ENCODE measurements around the gene ULK4.

ULK4 gene

DNA sequence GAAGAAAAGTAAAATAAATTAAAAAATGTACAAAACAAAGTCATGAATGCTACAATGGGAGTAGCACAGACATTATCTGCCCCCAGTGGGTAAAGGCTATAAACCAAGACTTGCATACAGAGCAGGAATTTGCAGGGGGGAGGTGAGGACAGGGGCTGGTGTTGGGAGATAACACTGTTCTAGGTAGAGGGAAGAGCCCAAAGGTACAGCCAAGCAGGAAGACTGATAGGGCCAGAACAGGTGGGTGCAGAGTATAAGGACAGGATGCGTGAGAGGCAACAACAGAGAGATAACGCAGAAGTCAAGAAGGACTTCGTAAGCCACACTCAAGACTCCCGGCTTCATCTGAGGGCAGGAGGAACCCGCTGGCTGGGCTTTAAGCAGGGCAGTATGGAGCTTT lies 616.1 kb downstream of the ULK4 start:
- DNase-seq (ENCODE audit: low spot score): no peak
- in situ Hi-C loops (cut with MboI; ENCODE audit: low sequenced_read_pairs, unreplicated experiment): no loop called here
- TF ChIP-seq, protein P1, sequence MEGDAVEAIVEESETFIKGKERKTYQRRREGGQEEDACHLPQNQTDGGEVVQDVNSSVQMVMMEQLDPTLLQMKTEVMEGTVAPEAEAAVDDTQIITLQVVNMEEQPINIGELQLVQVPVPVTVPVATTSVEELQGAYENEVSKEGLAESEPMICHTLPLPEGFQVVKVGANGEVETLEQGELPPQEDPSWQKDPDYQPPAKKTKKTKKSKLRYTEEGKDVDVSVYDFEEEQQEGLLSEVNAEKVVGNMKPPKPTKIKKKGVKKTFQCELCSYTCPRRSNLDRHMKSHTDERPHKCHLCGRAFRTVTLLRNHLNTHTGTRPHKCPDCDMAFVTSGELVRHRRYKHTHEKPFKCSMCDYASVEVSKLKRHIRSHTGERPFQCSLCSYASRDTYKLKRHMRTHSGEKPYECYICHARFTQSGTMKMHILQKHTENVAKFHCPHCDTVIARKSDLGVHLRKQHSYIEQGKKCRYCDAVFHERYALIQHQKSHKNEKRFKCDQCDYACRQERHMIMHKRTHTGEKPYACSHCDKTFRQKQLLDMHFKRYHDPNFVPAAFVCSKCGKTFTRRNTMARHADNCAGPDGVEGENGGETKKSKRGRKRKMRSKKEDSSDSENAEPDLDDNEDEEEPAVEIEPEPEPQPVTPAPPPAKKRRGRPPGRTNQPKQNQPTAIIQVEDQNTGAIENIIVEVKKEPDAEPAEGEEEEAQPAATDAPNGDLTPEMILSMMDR (IDR thresholded peaks at IDR 0.05; ENCODE audit: borderline replicate concordance, control extremely low read depth, extremely low read depth, insufficient read depth, missing control alignments): no peak

- TF ChIP-seq, protein P1 (IDR thresholded peaks at IDR 0.05; ENCODE audit: borderline replicate concordance, control extremely low read depth, extremely low read depth, insufficient read depth, missing control alignments): no peak
- in situ Hi-C loops (cut with MboI; ENCODE audit: low sequenced_read_pairs, unreplicated experiment): no loop called here
- DNase-seq (ENCODE audit: low spot score): no peak
Observed at GRCh38 chr3:41339758-41340157, 622.1 kb downstream of the ULK4 start.

GRCh38 chr3:41338276-41338675 lies 623.6 kb downstream of the ULK4 start:
- in situ Hi-C loops (cut with MboI; ENCODE audit: low sequenced_read_pairs, unreplicated experiment): no loop called here
- TF ChIP-seq, protein P1 (IDR thresholded peaks at IDR 0.05; ENCODE audit: borderline replicate concordance, control extremely low read depth, extremely low read depth, insufficient read depth, missing control alignments): no peak

GRCh38 chr3:41334426-41334825 lies 627.5 kb downstream of the ULK4 start:
- in situ Hi-C loops (cut with MboI; ENCODE audit: low sequenced_read_pairs, unreplicated experiment): no loop called here
- DNase-seq (ENCODE audit: low spot score): no peak
- TF ChIP-seq, protein P1 (IDR thresholded peaks at IDR 0.05; ENCODE audit: borderline replicate concordance, control extremely low read depth, extremely low read depth, insufficient read depth, missing control alignments): no peak

More at GRCh38 chr3:41338276-41338675, 623.6 kb downstream of the ULK4 start:
- no peak for DNase-seq (ENCODE audit: low spot score)

DNA sequence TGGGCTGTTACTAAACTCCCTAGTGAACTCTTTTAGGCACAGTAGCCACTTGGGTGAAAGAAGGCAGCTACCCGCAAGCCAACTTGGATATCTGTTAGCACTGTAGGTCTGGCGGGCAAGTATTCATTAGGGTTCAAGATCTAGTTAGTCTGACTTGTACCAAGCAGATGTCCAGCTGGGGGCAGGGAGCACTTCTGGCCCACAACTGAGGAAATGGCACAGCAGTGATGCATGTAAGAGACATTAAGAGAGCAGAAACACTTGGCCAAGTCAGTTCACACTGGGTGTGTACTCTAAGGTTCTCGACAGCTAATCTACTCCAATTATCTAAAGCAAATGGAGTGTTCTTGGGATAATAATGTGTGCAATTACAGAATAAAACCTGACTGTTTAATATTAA lies 630.9 kb downstream of the ULK4 start:
- no peak for DNase-seq (ENCODE audit: low spot score)
- in situ Hi-C loops (cut with MboI; ENCODE audit: low sequenced_read_pairs, unreplicated experiment): no loop called here
- TF ChIP-seq, protein P1 (IDR thresholded peaks at IDR 0.05; ENCODE audit: borderline replicate concordance, control extremely low read depth, extremely low read depth, insufficient read depth, missing control alignments): no peak

GRCh38 chr3:41330465-41330864 lies 631.4 kb downstream of the ULK4 start:
- DNase-seq (ENCODE audit: low spot score): no peak
- in situ Hi-C loops (cut with MboI; ENCODE audit: low sequenced_read_pairs, unreplicated experiment): no loop called here
- TF ChIP-seq, protein P1 (IDR thresholded peaks at IDR 0.05; ENCODE audit: borderline replicate concordance, control extremely low read depth, extremely low read depth, insufficient read depth, missing control alignments): no peak

GRCh38 chr3:41329881-41330280 lies 632.0 kb downstream of the ULK4 start:
- TF ChIP-seq, protein P1 (IDR thresholded peaks at IDR 0.05; ENCODE audit: borderline replicate concordance, control extremely low read depth, extremely low read depth, insufficient read depth, missing control alignments): no peak
- in situ Hi-C loops (cut with MboI; ENCODE audit: low sequenced_read_pairs, unreplicated experiment): no loop called here
- no peak for DNase-seq (ENCODE audit: low spot score)

Measured in GM13976 (cell line).